GM18867 (cell line): ENCODE data around the gene MAPK12.

Experiments
- ATAC-seq: cut with Tn5 transposase; IDR thresholded peaks from one replicate; pipeline ENCODE4 v1.9.1; 2021; ENCODE audit warnings: mild to moderate bottlenecking, moderate library complexity; ENCODE audit not compliant: unreplicated experiment

MAPK12 gene

GRCh38 chr22:50269573-50269969 lies 8.1 kb upstream of the MAPK12 start:
- ATAC-seq = peak; percentile 9

- no peak for ATAC-seq
Measured at GRCh38 chr22:50268655-50269113, 7.2 kb upstream of the MAPK12 start.

GRCh38 chr22:50267591-50268390 lies 6.3 kb upstream of the MAPK12 start:
- ATAC-seq = no peak

GRCh38 chr22:50266994-50267393 lies 5.5 kb upstream of the MAPK12 start:
- ATAC-seq = no peak

GRCh38 chr22:50264946-50265669 lies 3.6 kb upstream of the MAPK12 start:
- no peak for ATAC-seq

GRCh38 chr22:50264104-50264745 lies 2.7 kb upstream of the MAPK12 start:
- ATAC-seq = no peak

- no peak for ATAC-seq
Measured at GRCh38 chr22:50262973-50263617, 1.6 kb upstream of the MAPK12 start.

GRCh38 chr22:50262460-50262911 lies 1.0 kb upstream of the MAPK12 start:
- ATAC-seq = no peak

GRCh38 chr22:50260801-50261614 lies 475 bp downstream of the MAPK12 start:
- no peak for ATAC-seq

GRCh38 chr22:50260434-50260800 lies 1.1 kb downstream of the MAPK12 start:
- no peak for ATAC-seq

- no peak for ATAC-seq
Measured at GRCh38 chr22:50259302-50259701, 2.2 kb downstream of the MAPK12 start.

GRCh38 chr22:50258361-50259292 lies 2.9 kb downstream of the MAPK12 start:
- ATAC-seq = no peak

GRCh38 chr22:50257451-50258360 lies 3.8 kb downstream of the MAPK12 start:
- ATAC-seq = no peak

GRCh38 chr22:50257041-50257440 lies 4.4 kb downstream of the MAPK12 start:
- ATAC-seq = no peak

GRCh38 chr22:50256258-50256862 lies 5.1 kb downstream of the MAPK12 start:
- ATAC-seq = no peak

- ATAC-seq = no peak
Measured at GRCh38 chr22:50255607-50256006, 5.9 kb downstream of the MAPK12 start.

- ATAC-seq = no peak
Measured at GRCh38 chr22:50255099-50255498, 6.4 kb downstream of the MAPK12 start.

GRCh38 chr22:50253941-50254340 lies 7.5 kb downstream of the MAPK12 start:
- no peak for ATAC-seq
